Esophagus squamous epithelium (tissue), 4 donors: ENCODE measurements around the gene GAS2L1.

Experiments used
- POLR2A ChIP-seq, 4 donors: fragments of 450-650 bp; IDR thresholded peaks; one replicate each; pipeline ENCODE4 v1.6.1; 2017; ENCODE audit warnings: antibody characterized with exemption in 4 of 4, mild to moderate bottlenecking in 4 of 4, moderate library complexity in 3 of 4
- TF ChIP-seq, protein P1 (sequence below), 6 experiments: fragments of 450-650 bp in 4 of 6; fragments of 200-600 bp in 2 of 6; sonication (generic) in 2 of 6; IDR thresholded peaks; one replicate each; pipeline ENCODE4 v1.5.1; 2016 to 2019; ENCODE audit warnings: antibody characterized with exemption in 6 of 6, mild to moderate bottlenecking in 4 of 6, moderate library complexity in 4 of 6

DNA sequence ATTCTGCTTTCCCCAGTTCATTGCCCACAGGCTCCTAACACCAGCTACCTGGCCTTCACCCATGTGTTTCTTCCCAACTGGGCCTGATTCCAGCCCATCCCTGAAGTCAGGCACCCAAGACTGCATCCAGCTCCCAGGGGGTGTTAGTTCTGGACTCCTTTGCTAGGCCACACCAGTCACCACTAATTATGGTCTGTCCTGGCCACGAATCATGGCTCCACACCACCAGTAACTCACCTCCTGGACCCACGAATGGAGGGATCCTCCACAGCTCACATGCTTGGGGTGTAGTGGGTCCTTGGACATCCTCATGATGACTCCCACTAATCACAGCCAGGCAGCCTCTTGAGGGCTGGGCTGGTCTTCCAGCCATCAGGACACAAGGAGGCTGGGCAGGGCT is 12.6 kb downstream of the GAS2L1 start:
- TF ChIP-seq POLR2A (IDR thresholded peaks at IDR 0.05) = no peak
- TF ChIP-seq, protein P1, sequence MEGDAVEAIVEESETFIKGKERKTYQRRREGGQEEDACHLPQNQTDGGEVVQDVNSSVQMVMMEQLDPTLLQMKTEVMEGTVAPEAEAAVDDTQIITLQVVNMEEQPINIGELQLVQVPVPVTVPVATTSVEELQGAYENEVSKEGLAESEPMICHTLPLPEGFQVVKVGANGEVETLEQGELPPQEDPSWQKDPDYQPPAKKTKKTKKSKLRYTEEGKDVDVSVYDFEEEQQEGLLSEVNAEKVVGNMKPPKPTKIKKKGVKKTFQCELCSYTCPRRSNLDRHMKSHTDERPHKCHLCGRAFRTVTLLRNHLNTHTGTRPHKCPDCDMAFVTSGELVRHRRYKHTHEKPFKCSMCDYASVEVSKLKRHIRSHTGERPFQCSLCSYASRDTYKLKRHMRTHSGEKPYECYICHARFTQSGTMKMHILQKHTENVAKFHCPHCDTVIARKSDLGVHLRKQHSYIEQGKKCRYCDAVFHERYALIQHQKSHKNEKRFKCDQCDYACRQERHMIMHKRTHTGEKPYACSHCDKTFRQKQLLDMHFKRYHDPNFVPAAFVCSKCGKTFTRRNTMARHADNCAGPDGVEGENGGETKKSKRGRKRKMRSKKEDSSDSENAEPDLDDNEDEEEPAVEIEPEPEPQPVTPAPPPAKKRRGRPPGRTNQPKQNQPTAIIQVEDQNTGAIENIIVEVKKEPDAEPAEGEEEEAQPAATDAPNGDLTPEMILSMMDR (IDR thresholded peaks at IDR 0.05) = no peak
